CD4-positive, alpha-beta T cell treated with Interleukin-21 for 1 hour (primary cell): Measurements from ENCODE around the gene ZNF587.
A peak's percentile ranks its signal among the peaks of the same experiment; 100 is the strongest.
"Not testable (repeated sequence)": the region's sequence is repeated elsewhere in the genome, so short reads cannot be mapped to it uniquely, and the experiment has no call there.

Experiments used
- DNase-seq: peaks from one replicate; pipeline ENCODE4 v3.0.0-alpha.2; 2020

Gene ZNF587

GRCh38 chr19:57823608-57824007 lies 26.1 kb upstream of the ZNF587 start:
- DNase-seq, result not testable (repeated sequence)

DNA sequence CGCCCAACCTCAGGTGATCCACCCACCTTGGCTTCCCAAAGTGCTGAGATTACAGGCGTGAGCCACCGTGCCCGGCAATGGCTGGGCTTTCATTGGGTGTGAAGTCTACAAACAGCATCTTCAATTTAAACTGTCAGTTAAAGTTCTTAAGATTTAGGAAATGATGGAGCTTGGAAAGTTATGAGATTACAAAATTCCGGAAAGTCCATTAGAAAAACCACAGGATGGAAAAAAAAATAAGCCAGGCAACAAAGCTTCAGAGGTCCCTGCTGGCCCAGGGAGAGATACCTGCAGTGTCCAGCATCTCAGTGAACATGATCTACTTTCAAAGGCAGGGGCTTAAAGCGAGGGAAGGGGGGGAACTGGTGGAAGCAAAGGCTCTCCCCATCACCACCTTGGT lies 24.1 kb upstream of the ZNF587 start:
- DNase-seq, result no peak

DNA sequence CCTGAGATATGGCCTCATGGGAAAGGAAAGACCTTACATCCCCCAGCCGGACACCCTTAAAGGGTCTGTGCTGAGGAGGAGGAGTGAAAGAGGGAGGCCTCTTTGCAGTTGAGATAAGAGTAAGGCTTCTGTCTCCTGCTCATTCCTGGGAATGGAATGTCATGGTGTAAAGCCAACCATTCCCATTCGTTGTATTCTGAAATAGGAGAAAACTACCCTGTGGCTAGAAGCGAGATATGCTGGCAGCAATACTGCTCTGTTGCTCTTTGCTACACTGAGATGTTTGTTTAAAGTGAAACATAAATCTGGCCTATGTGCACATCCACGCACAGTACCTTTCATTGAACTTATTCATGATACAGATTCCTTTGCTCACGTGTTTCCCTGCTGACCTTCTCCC lies 20.3 kb upstream of the ZNF587 start:
- DNase-seq, result no peak

DNA sequence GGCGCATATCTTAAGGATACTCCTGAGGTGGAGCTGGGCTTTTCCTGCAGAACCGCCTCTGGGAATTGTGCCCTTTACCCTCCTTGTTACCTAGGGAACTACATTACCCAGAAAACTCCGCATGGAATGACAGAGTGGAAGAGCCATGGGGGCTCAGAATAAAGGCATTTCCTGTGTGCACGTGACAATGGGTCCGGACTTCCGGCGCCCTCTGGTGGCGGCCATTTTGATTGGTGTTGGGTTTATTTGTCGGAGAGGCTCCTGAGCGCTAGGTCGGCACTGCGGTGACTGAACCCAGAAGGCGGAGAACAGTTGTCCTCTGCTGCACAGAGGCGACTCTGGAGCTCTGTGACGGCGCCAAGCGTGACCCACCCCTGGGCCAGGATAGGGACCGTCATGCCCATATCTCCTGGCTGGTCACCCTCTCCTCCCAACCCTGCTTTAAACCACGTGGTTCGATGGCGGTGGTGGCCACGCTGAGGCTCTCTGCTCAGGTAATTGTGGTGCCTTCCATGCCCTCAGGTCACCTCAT lies 19.5 kb upstream of the ZNF587 start, which contains the start of gene ZNF587B:
TSS of gene ZNF587B (plus strand) at position 229 of the 532 bp plus-strand sequence. CDS start at position 459, 230 bp downstream.
- peak; percentile 51 for DNase-seq

- not testable (repeated sequence) for DNase-seq
Measured at GRCh38 chr19:57836991-57837390, 12.7 kb upstream of the ZNF587 start.

DNA sequence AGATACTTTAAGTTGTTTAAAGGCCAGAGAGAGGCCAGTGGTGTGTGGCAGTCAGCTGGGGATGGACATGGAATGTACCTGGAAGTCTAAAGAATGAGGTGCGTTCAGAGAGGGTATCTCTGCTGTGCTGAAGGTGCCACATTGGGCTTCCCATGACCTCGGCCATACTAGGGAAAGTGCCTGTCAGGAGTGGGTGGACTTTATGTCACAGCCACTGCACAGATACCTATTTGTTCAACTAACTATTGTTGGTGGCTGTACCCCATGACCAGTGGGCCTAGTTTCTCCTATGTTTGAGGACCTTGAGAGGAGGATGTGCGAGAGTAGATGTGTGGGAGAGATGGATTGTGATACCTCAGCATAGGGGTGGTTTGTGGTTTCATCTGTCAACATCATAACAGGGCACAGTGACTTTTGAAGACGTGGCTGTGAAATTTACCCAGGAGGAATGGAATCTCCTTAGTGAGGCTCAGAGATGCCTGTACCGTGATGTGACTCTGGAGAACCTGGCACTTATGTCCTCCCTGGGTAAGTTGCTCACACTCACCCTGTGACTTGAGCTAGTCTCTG lies 11.0 kb upstream of the ZNF587 start:
- DNase-seq, result not testable (repeated sequence)

- no peak for DNase-seq
Measured at GRCh38 chr19:57841122-57841763, 8.4 kb upstream of the ZNF587 start.

DNA sequence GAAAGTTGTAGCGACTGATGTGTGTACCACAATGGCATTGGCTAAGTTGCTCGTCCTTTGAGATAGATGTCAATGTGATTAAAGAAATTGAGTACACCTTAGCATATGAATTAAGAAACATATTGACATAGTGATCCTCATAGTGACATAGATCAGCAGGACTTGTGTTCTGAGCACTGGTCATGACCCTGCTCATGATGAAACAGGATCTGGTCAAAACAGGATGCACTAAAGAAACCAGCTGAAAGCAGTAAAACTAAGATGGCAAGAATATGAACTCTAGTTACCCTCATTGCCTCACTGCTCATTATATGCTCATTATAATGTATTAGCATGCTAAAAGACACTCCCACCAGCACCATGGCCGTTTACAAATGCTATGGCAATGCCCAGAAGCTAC lies 2.5 kb upstream of the ZNF587 start:
- not testable (repeated sequence) for DNase-seq

GRCh38 chr19:57849162-57849665 lies 445 bp upstream of the ZNF587 start:
- not testable (repeated sequence) for DNase-seq

DNA sequence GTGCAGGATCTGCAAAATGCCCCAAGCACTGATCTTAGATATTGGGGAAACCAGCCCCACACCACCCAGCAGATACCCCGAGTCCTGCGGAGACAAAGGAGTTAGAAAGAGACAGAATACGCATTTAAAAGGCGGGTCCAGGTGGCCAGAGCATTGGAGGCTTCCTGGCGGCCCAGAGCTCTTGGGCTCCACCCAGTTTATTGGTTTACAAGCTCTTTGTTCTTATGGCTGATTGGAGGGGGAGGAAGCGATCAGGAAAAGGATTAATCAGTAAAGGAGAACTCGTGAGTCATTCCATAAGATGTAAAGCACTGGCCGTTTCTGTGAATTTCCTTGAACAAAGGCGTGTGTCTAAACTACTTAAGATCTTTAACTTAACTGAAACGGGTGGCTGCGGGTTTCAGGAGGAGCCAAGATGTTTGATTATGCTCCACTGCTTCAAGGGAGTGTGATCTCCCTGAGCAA lies 926 bp downstream of the ZNF587 start:
- no peak for DNase-seq

GRCh38 chr19:57851812-57852603 lies 2.3 kb downstream of the ZNF587 start:
- DNase-seq, result not testable (repeated sequence)

- DNase-seq, result not testable (repeated sequence)
Measured at GRCh38 chr19:57854117-57854516, 4.5 kb downstream of the ZNF587 start.

GRCh38 chr19:57862351-57862750 lies 12.7 kb downstream of the ZNF587 start:
- not testable (repeated sequence) for DNase-seq

- no peak for DNase-seq
Measured at GRCh38 chr19:57867868-57868492, 18.3 kb downstream of the ZNF587 start.

DNA sequence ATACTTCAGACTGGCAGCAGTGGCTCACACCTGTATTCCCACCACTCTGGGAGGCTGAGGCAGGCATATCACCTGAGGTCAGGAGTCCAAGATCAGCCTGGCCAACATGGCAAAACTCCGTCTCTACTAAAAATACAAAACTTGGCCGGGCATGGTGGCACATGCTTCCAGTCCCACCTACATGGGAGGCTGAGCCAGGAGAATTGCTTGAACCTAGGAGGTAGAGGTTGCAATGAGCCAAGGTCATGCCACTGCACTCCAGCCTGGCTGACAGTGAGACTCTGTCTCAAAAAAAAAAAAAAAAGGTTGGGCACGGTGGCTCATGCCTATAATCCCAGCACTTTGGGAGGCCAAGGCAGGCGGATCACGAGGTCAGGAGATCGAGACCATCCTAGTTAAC lies 20.0 kb downstream of the ZNF587 start:
- not testable (repeated sequence) for DNase-seq

DNA sequence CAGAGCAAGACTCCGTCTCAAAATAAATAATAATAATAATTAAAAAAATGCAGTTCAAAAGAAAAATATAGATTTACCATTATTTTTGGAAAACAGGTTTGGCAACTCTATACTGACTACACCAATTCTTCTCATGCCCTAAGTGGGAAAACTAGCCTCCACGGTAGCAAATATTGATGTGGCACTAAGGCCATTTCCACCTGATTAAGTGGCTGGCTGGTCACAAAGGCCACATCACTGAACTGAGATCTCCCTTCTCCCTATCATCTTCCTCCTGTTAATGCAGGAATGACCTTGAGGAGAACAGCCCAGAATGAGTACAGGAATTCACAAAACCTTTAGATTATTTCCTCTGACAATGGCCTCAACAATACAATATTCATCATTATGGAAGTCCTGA lies 20.6 kb downstream of the ZNF587 start:
- DNase-seq, result no peak

GRCh38 chr19:57872450-57872849 lies 22.8 kb downstream of the ZNF587 start:
- no peak for DNase-seq

GRCh38 chr19:57873883-57874799 lies 24.5 kb downstream of the ZNF587 start:
- DNase-seq, result not testable (repeated sequence)

DNA sequence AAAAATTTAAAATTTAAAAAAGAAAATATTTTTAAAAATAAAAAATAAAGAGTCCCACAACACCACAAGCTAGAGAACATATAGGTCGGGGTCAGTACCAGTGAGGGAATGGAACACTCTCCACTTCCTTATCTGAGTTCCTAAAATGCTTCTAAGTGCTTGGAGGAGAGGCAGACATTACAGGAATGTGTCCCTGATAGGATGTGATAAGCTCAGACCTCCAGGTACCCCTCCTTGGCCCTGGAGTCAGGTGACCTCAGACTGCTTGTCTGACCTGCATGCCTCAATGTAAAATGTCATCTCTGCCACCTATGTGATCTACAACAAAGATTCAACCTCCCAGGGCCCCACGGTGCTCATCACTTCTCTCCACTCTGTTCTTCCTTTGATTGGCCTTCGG lies 36.4 kb downstream of the ZNF587 start:
- DNase-seq, result no peak

GRCh38 chr19:57887195-57887941 lies 37.7 kb downstream of the ZNF587 start:
- DNase-seq, result no peak

DNA sequence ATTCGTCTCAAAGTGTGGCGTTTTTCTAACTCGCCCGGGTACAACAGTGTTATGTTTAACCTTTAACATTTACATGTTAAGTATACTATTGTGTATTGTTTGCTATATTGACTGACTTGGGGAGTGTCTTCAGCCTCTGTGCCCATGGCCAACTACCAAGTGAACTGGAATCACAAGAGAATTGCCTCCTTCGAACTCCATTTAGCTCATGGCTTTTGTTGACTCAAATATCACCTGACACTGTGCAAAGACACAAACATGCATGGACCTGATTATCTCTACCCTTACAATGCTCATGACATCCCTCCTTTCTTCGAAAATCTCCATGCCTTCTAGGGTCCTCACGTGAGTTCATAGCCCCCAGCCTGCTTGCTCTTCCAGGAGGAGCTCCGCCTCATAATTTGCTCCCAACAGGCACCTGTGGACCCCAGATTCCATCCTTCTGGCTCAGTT lies 38.5 kb downstream of the ZNF587 start:
- no peak for DNase-seq
